HepG2 (cell line): ENCODE results near the gene FAF1. TPM values are rescaled to one million over a fixed set of nuclear protein-coding genes. Genes with fewer than 3 reads are reported as not detected.
"Not testable (repeated sequence)": the region's sequence is repeated elsewhere in the genome, so short reads cannot be mapped to it uniquely, and the experiment has no call there.

Experiments
- ATAC-seq: fragments of 200-7000 bp; cut with Tn5 transposase; 3 replicates; pipeline ENCODE4 v1.9.1; 2020; ENCODE audit warnings: mild to moderate bottlenecking, moderate library complexity
- BruUV-seq: library from RNA; stranded (reverse); fragments of 400-500 nt; replicated peaks from 2 replicates; lab custom pipeline; 2021; lab: Mats Ljungman, UMichigan
- CTCF ChIA-PET: fragments of 300-600 bp; formaldehyde crosslinking; extraction: SDS; loops from one replicate; lab custom pipeline; 2021; ENCODE audit warnings: low total read pairs, inconsistent platforms, low intra/inter-chr PET ratio; lab: Yijun Ruan, JAX
- POLR2A ChIA-PET: fragments of 350-600 bp; sonication (Branson Sonifier 250); formaldehyde crosslinking; loops from one replicate; lab custom pipeline; 2020; ENCODE audit warnings: antibody characterized with exemption, inconsistent platforms; lab: Yijun Ruan, JAX
- DNase-seq: peaks from one replicate; pipeline ENCODE4 v3.0.0-alpha.2; 2015; ENCODE audit warnings: low spot score
- FAIRE-seq: peaks from 3 replicates; lab custom pipeline; 2011; peaks lifted over from hg19 to GRCh38; lab: Jason Lieb, UNC
- H2AFZ ChIP-seq: one replicate; pipeline ENCODE4 v1.6.1; 2011; ENCODE audit warnings: low read length, inconsistent platforms
- H3K27ac ChIP-seq: fragments of 300-600 bp; 3 replicates; pipeline ENCODE4 v1.8.0; 2011; ENCODE audit warnings: mixed run types, mild to moderate bottlenecking, mixed read lengths, low read length, inconsistent platforms; ENCODE audit not compliant: insufficient read depth; ENCODE audit errors: extremely low read length
- H3K27me3 ChIP-seq, 2 experiments: fragments of 200-600 bp in 1 of 2; 2 replicates in 1 of 2; 3 replicates in 1 of 2; pipeline versions ENCODE4 v1.6.0 to v1.8.0; 2011; ENCODE audit warnings: low read length in 2 of 2, mild to moderate bottlenecking in 2 of 2, moderate library complexity in 2 of 2, inconsistent platforms in 1 of 2; ENCODE audit not compliant: insufficient read depth in 2 of 2, control insufficient read depth in 1 of 2
- H3K36me3 ChIP-seq, 2 experiments: fragments of 200-600 bp in 1 of 2; replicated peaks in 1 of 2; 2 replicates in 1 of 2; 3 replicates in 1 of 2; pipeline versions ENCODE4 v1.5.1 to v1.8.0; 2011; ENCODE audit warnings: low read length in 2 of 2, inconsistent platforms in 1 of 2; ENCODE audit not compliant: insufficient read depth in 2 of 2, control insufficient read depth in 1 of 2
- H3K4me1 ChIP-seq: 2 replicates; pipeline ENCODE4 v1.5.1; 2012; ENCODE audit warnings: low read length, inconsistent platforms; ENCODE audit not compliant: insufficient read depth
- H3K4me2 ChIP-seq: 2 replicates; pipeline ENCODE4 v1.6.0; 2011; ENCODE audit warnings: low read depth, low read length, inconsistent platforms
- H3K4me3 ChIP-seq, 3 experiments: fragments of 200-600 bp in 1 of 3; sonication (generic), shearing (Covaris generic) in 1 of 3; replicated peaks in 1 of 3; 2 replicates each; pipeline ENCODE4 v1.5.1; 2011 to 2016; ENCODE audit warnings: low read length in 3 of 3, inconsistent platforms in 2 of 3, low read depth in 2 of 3, mild to moderate bottlenecking in 2 of 3, control low read depth in 1 of 3, mixed read lengths in 1 of 3; ENCODE audit not compliant: insufficient read depth in 1 of 3
- H3K79me2 ChIP-seq: one replicate; pipeline ENCODE4 v1.6.1; 2011; ENCODE audit warnings: low read length, inconsistent platforms; ENCODE audit not compliant: insufficient read depth
- H3K9ac ChIP-seq: 2 replicates; pipeline ENCODE4 v1.6.0; 2011; ENCODE audit warnings: mild to moderate bottlenecking, low read depth, low read length, inconsistent platforms; ENCODE audit not compliant: insufficient read depth
- H3K9me3 ChIP-seq: 2 replicates; pipeline ENCODE4 v1.5.1; 2012; ENCODE audit warnings: mild to moderate bottlenecking, low read length
- H4K20me1 ChIP-seq: 2 replicates; pipeline ENCODE4 v1.6.0; 2011; ENCODE audit warnings: inconsistent platforms, mild to moderate bottlenecking, low read length, moderate library complexity; ENCODE audit not compliant: insufficient read depth
- HOMEZ ChIP-seq: IDR thresholded peaks from 2 replicates; pipeline ENCODE4 v1.6.1; 2016; ENCODE audit warnings: low read depth
- HOXA3 ChIP-seq: sonication (generic); formaldehyde crosslinking; IDR thresholded peaks from 2 replicates; pipeline ENCODE4 v1.5.0; 2020; ENCODE audit warnings: missing genetic modification reagents
- ZMYM4 ChIP-seq: sonication (generic); formaldehyde crosslinking; IDR thresholded peaks from 2 replicates; pipeline ENCODE4 v1.8.1; 2023; ENCODE audit warnings: mild to moderate bottlenecking, missing genetic modification reagents
- ZNF281 ChIP-seq: sonication (generic); formaldehyde crosslinking; IDR thresholded peaks from 2 replicates; pipeline ENCODE4 v1.4.0; 2020; ENCODE audit warnings: missing genetic modification reagents, borderline replicate concordance
- ZNF687 ChIP-seq: sonication (generic); formaldehyde crosslinking; IDR thresholded peaks from 2 replicates; pipeline ENCODE4 v1.5.1; 2020; ENCODE audit warnings: mild to moderate bottlenecking, missing genetic modification reagents, moderate library complexity
- WGBS: methylation state at CpG from one replicate; pipeline ENCODE4 v1.1.6; 2017; ENCODE audit warnings: low lambda C conversion rate; 5-methylcytosine and 5-hydroxymethylcytosine counted together
- in situ Hi-C: cut with HindIII; loops from 2 replicates; pipeline ENCODE4 v1.10.0; 2017; ENCODE audit warnings: low pct_unique_long_range_greater_than_20kb; ENCODE audit not compliant: extremely low pct_ligation_motif_present
- intact Hi-C: fragments of 100-400 bp; cut with micrococcal nuclease; formaldehyde crosslinking; loops from one replicate; pipeline ENCODE4 v1.10.0; 2022; ENCODE audit not compliant: unreplicated experiment
- polyA plus RNA-seq, 8 experiments: library from polyadenylated mRNA; depleted of rRNA in 3 of 8; stranded (reverse) in 7 of 8; unstranded in 1 of 8; fragments of >200 nt; fragmentation: Illumina TruSeq in 4 of 8; extraction: Trizol in 4 of 8; gene quantifications; 2 replicates each; pipeline versions ENCODE4 v1.2.1 to v1.2.3, GENCODE V29; 2011 to 2016; ENCODE audit warnings: low read depth in 4 of 8, missing spikeins in 1 of 8, mixed read lengths in 1 of 8; ENCODE audit not compliant: insufficient read depth in 1 of 8
- total RNA-seq, 5 experiments: library from RNA; depleted of rRNA; stranded (reverse); fragments of >200 nt; fragmentation: Illumina TruSeq; extraction: Trizol; gene quantifications; 2 replicates each; pipeline ENCODE4 v1.2.3, GENCODE V29; 2016; ENCODE audit warnings: low read depth in 1 of 5
- TF ChIP-seq, protein P1 (sequence below): sonication (generic); formaldehyde crosslinking; IDR thresholded peaks from 2 replicates; pipeline ENCODE4 v1.4.0; 2020; ENCODE audit warnings: missing genetic modification reagents

The FAF1 gene
- total and polyA plus RNA-seq, 2 of the 13 experiments (the other 11 are each of a cell fraction or from before 2014, with no cell fraction given): 19.4 to 63.3 TPM

DNA sequence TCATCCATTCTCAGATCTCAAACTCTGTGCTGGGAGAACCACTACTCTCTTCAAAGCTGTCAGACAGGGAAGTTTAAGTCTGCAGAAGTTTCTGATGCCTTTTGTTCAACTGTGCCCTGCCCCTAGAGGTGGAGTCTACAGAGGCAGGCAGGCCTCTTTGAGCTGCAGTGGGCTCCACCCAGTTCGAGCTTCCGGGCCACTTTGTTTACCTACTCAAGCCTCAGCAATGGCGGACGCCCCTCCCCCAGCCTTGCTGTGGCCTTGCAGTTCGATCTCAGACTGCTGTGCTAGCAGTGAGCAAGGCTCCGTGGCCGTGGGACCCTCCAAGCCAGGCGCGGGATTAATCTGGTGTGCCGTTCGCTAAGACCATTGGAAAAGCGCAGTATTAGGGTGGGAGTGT lies 49.7 kb downstream of the FAF1 start:
- CTCF ChIA-PET, H3K9ac ChIP-seq, H3K27me3 ChIP-seq, H3K9me3 ChIP-seq, DNase-seq, H3K27ac ChIP-seq, H4K20me1 ChIP-seq, H3K4me1 ChIP-seq, FAIRE-seq, ATAC-seq, BruUV-seq, in situ Hi-C loops, H3K36me3 ChIP-seq, H3K79me2 ChIP-seq, H3K4me2 ChIP-seq, H3K4me3 ChIP-seq, intact Hi-C loops, H2AFZ ChIP-seq, POLR2A ChIA-PET: not testable (repeated sequence)
- TF ChIP-seq ZNF687 (CRISPR knock-in tag): peak; percentile 12; the same call in 1 of the 2 replicates
- TF ChIP-seq ZNF281: peak; percentile 60; the same call in 1 of the 2 replicates
- TF ChIP-seq, protein P1, sequence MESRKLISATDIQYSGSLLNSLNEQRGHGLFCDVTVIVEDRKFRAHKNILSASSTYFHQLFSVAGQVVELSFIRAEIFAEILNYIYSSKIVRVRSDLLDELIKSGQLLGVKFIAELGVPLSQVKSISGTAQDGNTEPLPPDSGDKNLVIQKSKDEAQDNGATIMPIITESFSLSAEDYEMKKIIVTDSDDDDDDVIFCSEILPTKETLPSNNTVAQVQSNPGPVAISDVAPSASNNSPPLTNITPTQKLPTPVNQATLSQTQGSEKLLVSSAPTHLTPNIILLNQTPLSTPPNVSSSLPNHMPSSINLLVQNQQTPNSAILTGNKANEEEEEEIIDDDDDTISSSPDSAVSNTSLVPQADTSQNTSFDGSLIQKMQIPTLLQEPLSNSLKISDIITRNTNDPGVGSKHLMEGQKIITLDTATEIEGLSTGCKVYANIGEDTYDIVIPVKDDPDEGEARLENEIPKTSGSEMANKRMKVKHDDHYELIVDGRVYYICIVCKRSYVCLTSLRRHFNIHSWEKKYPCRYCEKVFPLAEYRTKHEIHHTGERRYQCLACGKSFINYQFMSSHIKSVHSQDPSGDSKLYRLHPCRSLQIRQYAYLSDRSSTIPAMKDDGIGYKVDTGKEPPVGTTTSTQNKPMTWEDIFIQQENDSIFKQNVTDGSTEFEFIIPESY (CRISPR knock-in tag): 0 out of 2 replicates have a peak, but pooled peaks have one; percentile 54
- peak; percentile 44; the same call in 1 of the 2 replicates for TF ChIP-seq HOMEZ (CRISPR knock-in tag)
- TF ChIP-seq ZMYM4: peak; percentile 62
- TF ChIP-seq HOXA3 (CRISPR knock-in tag): 0 out of 2 replicates have a peak, but pooled peaks have one; percentile 11
- WGBS: 98% methylated on average over 6 of the region's 12 CpGs

DNA sequence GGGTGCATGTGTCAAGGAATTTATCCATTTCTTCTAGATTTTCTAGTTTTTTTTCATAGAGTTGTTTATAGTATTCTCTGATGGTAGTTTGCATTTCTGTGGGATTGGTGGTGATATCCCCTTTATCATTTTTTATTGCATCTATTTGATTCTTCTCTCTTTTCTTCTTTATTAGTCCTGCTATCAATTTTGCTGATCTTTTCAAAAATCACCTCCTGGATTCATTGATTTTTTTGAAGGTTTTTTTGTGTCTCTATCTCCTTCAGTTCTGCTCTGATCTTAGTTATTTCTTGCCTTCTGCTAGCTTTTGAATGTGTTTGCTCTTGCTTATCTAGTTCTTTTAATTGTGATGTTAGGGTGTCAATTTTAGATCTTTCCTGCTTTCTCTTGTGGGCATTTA lies 52.5 kb downstream of the FAF1 start:
- in situ Hi-C loops, CTCF ChIA-PET: not testable (repeated sequence)

More for the DNA sequence above, 52.5 kb downstream of the FAF1 start:
- H3K36me3 ChIP-seq, POLR2A ChIA-PET, DNase-seq, intact Hi-C loops, H3K9me3 ChIP-seq, H2AFZ ChIP-seq, H4K20me1 ChIP-seq, H3K27me3 ChIP-seq, H3K27ac ChIP-seq, H3K4me2 ChIP-seq, H3K4me3 ChIP-seq, BruUV-seq, H3K4me1 ChIP-seq, ATAC-seq, FAIRE-seq, H3K79me2 ChIP-seq, H3K9ac ChIP-seq: not testable (repeated sequence)
